Endothelial cell (in vitro differentiated cells): ENCODE results near the gene ACVR1B. TPM values are rescaled to one million over a fixed set of nuclear protein-coding genes. Genes with fewer than 3 reads are reported as not detected.

Source experiments
- DNase-seq: peaks from one replicate; pipeline ENCODE4 v3.0.0; 2021; ENCODE audit warnings: low spot score
- H3K27ac Mint-ChIP-seq: one replicate; pipeline ENCODE4 v1.8.0; 2021; ENCODE audit warnings: mixed read lengths, inconsistent platforms; ENCODE audit not compliant: unreplicated experiment
- H3K27me3 Mint-ChIP-seq: one replicate; pipeline ENCODE4 v1.8.0; 2021; ENCODE audit warnings: mild to moderate bottlenecking, moderate library complexity, mixed read lengths, inconsistent platforms; ENCODE audit not compliant: unreplicated experiment
- H3K36me3 Mint-ChIP-seq: one replicate; pipeline ENCODE4 v1.8.0; 2021; ENCODE audit warnings: mild to moderate bottlenecking, low read depth, mixed read lengths, inconsistent platforms; ENCODE audit not compliant: unreplicated experiment
- H3K4me1 Mint-ChIP-seq: one replicate; pipeline ENCODE4 v1.8.0; 2021; ENCODE audit warnings: mild to moderate bottlenecking, mixed read lengths, inconsistent platforms; ENCODE audit not compliant: unreplicated experiment
- H3K4me3 Mint-ChIP-seq: one replicate; pipeline ENCODE4 v1.8.0; 2021; ENCODE audit warnings: mild to moderate bottlenecking, mixed read lengths, inconsistent platforms; ENCODE audit not compliant: unreplicated experiment
- H3K9me3 Mint-ChIP-seq: one replicate; pipeline ENCODE4 v1.8.0; 2021; ENCODE audit warnings: mixed read lengths, inconsistent platforms; ENCODE audit not compliant: unreplicated experiment
- total RNA-seq: library from RNA; stranded (reverse); fragmentation: NEBNext Ultra II Directional; extraction: Animal tissue kit (Norgen Biotek cat#: 25700); gene quantifications from one replicate; pipeline ENCODE4 v1.2.1, GENCODE V29; 2021; ENCODE audit not compliant: unreplicated experiment
- TF ChIP-seq, protein P1 (sequence below): fragments of 200-600 bp; sonication (generic); IDR thresholded peaks from one replicate; pipeline ENCODE4 v1.5.0; 2021; ENCODE audit warnings: antibody characterized with exemption; ENCODE audit not compliant: unreplicated experiment

Gene ACVR1B
- total RNA-seq, 1 donor from 2014 or later: 30.5 TPM

DNA sequence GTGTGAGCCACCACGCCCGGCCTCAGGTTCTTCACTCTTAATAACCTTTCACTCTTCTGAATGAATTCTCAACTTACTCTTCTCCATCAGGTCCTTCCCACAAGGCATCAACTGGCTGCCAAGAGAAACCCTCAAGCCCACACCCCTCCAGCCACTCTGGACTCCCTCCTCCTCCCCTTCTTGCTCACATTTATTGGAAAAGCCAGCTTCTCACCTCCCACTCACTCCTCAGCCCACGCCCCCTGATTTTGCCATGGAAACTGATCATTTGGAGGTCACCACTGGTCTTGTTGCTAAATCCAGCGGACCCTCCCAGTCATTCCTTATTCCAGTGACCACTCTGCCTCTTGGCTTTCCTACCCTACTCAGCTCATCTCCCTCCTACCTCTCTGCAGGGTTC lies 17.4 kb upstream of the ACVR1B start:
- DNase-seq: no peak
- Mint-ChIP-seq H3K27me3 (peaks cover 1% of the 10 kb centered on the region), H3K9me3 (no peaks in the 10 kb centered on the region), H3K27ac (no peak overlapping the region), H3K36me3 (peaks cover 8% of the 10 kb centered on the region), H3K4me3 (no peak overlapping the region), H3K4me1 (peaks cover 10% of the 10 kb centered on the region)
- TF ChIP-seq, protein P1, sequence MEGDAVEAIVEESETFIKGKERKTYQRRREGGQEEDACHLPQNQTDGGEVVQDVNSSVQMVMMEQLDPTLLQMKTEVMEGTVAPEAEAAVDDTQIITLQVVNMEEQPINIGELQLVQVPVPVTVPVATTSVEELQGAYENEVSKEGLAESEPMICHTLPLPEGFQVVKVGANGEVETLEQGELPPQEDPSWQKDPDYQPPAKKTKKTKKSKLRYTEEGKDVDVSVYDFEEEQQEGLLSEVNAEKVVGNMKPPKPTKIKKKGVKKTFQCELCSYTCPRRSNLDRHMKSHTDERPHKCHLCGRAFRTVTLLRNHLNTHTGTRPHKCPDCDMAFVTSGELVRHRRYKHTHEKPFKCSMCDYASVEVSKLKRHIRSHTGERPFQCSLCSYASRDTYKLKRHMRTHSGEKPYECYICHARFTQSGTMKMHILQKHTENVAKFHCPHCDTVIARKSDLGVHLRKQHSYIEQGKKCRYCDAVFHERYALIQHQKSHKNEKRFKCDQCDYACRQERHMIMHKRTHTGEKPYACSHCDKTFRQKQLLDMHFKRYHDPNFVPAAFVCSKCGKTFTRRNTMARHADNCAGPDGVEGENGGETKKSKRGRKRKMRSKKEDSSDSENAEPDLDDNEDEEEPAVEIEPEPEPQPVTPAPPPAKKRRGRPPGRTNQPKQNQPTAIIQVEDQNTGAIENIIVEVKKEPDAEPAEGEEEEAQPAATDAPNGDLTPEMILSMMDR: no peak

DNA sequence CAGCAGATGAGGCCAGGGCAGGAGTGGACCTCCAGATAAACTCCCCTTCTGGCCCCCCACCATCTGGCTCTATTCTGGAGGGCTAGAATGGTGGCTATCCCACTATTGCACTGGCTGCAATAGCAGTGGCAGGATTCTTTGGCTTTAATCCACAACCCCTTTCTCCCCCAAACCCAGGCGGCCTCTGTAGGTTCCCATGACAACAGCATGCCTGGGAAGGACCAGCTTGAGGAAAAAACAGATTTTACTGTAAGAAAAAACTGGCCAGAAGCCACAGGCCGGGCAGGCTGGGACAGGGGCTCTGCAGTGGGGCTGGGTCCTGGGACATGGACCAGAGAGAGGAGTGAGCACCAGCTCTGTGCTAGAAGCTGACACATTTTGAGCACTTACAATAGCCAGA lies 13.6 kb upstream of the ACVR1B start:
- H3K27me3 Mint-ChIP-seq: peaks cover 2% of the 10 kb centered on the region
- no peak overlapping the region for H3K27ac Mint-ChIP-seq
- H3K4me3 Mint-ChIP-seq: no peak overlapping the region
- peaks cover 15% of the 10 kb centered on the region for H3K36me3 Mint-ChIP-seq
- no peak for DNase-seq
- no peaks in the 10 kb centered on the region for H3K9me3 Mint-ChIP-seq
- H3K4me1 Mint-ChIP-seq: peaks cover 13% of the 10 kb centered on the region
- TF ChIP-seq, protein P1: no peak

- TF ChIP-seq, protein P1: no peak
- peaks cover 3% of the 10 kb centered on the region for H3K9me3 Mint-ChIP-seq
- no peak overlapping the region for H3K4me3 Mint-ChIP-seq
Observed at GRCh38 chr12:51938726-51939125, 12.8 kb upstream of the ACVR1B start.

DNA sequence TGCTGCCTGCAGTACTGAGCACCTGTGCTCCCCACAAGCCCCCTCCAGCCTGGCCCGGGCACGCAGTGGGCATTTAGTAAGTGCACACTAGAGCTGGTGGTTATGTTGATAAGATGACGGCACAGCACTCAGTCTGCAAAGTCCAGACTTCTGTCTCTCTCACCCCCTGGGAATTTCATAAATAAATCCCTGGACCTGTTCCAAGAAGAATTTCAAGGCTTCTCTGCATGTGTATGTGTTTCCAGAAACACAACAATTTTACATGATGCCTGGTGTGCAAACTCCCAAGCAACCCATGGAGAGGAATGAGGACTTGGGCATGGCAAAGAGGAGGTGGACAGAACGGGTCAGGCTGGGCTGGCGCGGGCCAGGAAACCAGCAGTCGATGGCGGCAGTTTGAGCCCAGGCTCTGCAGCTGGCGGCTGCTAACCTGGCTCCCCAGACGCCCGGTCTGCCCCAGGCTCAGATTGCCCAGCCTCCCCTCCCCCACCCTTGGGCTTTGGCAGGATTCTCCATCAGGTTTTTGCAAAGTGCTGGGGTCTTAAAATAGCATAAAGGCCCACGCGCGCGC lies 10.4 kb upstream of the ACVR1B start:
- Mint-ChIP-seq H3K27ac (no peak overlapping the region), H3K36me3 (peaks cover 15% of the 10 kb centered on the region), H3K27me3 (peaks cover 4% of the 10 kb centered on the region), H3K4me3 (no peak overlapping the region), H3K9me3 (peaks cover 14% of the 10 kb centered on the region), H3K4me1 (peaks cover 5% of the 10 kb centered on the region)
- TF ChIP-seq, protein P1: no peak
- DNase-seq: no peak

More at GRCh38 chr12:51938726-51939125, 12.8 kb upstream of the ACVR1B start:
- Mint-ChIP-seq H3K27ac (no peak overlapping the region), H3K27me3 (peaks cover 2% of the 10 kb centered on the region), H3K36me3 (peaks cover 15% of the 10 kb centered on the region), H3K4me1 (peaks cover 13% of the 10 kb centered on the region)
- no peak for DNase-seq

DNA sequence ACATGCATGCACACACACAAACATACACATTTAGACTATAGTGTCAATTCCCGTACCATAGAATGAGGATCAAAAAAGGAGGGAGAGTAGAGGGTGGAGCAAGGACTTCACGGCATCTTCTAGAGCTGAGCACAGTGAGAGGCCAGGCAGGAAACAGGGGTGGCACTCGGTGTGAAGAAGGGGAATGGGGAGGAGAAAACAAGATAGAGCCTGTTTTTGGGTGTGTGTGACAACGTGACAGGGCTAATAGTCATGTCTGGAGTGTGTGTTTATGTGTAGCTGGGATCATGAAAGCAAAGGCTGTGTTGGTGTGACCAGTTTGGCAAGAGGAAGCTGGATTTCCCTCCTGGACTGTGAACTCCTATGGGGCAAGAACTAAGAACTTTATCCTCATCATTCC lies 9.9 kb upstream of the ACVR1B start:
- Mint-ChIP-seq H3K9me3 (peaks cover 14% of the 10 kb centered on the region), H3K36me3 (peaks cover 15% of the 10 kb centered on the region), H3K4me3 (no peak overlapping the region), H3K4me1 (peaks cover 5% of the 10 kb centered on the region), H3K27me3 (peaks cover 4% of the 10 kb centered on the region), H3K27ac (no peak overlapping the region)
- DNase-seq: no peak
- TF ChIP-seq, protein P1: no peak
